ENCODE measurements around the gene UBE2B. TPM values are rescaled to one million over a fixed set of nuclear protein-coding genes. Genes with fewer than 3 reads are reported as not detected.
"Not testable (repeated sequence)": the region's sequence is repeated elsewhere in the genome, so short reads cannot be mapped to it uniquely, and the experiment has no call there.

UBE2B gene
- total RNA-seq, 2 experiments from 2014 or later = 115 to 116 TPM

DNA sequence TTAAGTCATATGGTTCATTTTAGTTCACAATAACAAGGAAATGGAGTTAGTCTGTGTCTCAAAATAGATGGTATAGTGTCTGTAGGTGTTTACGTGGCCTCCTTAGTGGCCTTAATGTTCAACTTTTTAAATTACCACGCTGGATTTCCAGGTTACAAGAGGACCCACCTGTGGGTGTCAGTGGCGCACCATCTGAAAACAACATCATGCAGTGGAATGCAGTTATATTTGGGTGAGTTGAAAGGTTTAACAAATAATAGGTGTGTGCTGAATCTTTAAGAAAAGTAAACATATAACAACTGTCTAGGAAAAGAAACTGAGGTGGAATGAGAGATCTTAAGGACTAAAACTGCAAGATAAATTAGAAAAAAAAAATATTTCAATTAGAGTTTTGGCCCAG is 2.9 kb downstream of the UBE2B start:
- peaks cover 2% of the 10 kb centered on the region for H3K27me3 Mint-ChIP-seq
- DNase-seq = no peak
- H3K4me3 Mint-ChIP-seq = no peak overlapping the region
- H3K36me3 Mint-ChIP-seq (ENCODE audit: low read depth) = peaks cover 54% of the 10 kb centered on the region
- ChIA-PET POLR2A (interaction anchor here (1.3 to 4.3 kb wide), 3 partner anchors 8 to 38 kb away, joined by 3 to 56 read pairs (median 3); partner anchors contain the start of gene CDKN2AIPNL), CTCF (interaction anchor here (1.2 kb wide), 2 partner anchors 37 to 213 kb away, joined by 4 read pairs; partner anchors contain the start of gene CDKN2AIPNL)
- H3K27ac Mint-ChIP-seq = no peak overlapping the region
- no peaks in the 10 kb centered on the region for H3K9me3 Mint-ChIP-seq
- H3K4me1 Mint-ChIP-seq = peaks cover 38% of the 10 kb centered on the region

DNA sequence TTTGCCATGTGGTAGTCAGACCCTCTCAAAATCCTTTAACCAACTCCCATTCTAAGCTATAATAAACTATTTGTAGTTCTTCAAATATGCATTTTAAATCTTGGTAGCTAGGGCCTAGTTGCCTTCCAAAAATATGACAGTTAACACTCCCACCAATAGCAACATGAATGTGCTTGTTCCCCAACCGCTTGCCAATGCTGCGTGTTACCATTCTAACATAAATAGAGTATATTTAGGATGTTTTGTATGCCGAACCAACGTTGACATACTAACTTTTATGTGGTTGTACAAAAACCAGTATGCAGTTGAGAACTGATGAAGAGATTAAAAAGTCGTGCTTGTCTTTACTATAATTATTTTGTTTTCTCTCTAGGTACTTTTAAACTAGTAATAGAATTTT is 9.0 kb downstream of the UBE2B start:
- no peak for DNase-seq
- no peak overlapping the region for H3K27ac Mint-ChIP-seq
- POLR2A ChIA-PET = interaction anchor here (1.0 to 3.5 kb wide), 2 partner anchors 8 to 31 kb away, joined by 3 to 24 read pairs; partner anchors contain the start of genes CDKN2AIPNL and UBE2B

DNA sequence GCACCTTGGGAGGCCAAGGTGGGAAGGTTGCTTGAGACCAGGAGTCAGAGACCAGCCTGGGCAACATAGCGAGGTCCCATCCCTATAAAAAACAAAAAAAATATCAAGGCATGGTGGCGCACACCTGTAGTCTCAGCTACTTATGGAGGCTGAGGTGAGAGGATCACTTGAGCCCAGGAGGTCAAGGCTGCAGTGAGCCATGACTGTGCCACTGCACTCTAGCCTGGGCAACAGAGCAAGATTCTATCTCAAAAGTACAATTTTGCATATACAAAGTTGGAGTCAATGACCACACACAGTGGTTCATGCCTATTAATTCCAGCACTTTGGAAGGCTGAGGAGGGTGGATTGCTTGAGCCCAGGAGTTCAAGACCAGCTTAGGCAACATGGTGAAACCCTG is 10.8 kb downstream of the UBE2B start:
- not testable (repeated sequence) for H3K27me3 Mint-ChIP-seq, H3K4me3 Mint-ChIP-seq, H3K9me3 Mint-ChIP-seq, H3K27ac Mint-ChIP-seq, DNase-seq
- Mint-ChIP-seq H3K4me1 (peaks cover 18% of the 10 kb centered on the region), H3K36me3 (ENCODE audit: low read depth) (peaks cover 56% of the 10 kb centered on the region)
- CTCF ChIA-PET = interaction anchor here (0.6 to 2.8 kb wide), 4 partner anchors 10 to 205 kb away, joined by 4 to 11 read pairs (median 7); partner anchors contain the start of gene UBE2B
- POLR2A ChIA-PET = interaction anchor here (1.1 to 3.5 kb wide), 4 partner anchors 10 to 30 kb away, joined by 3 to 24 read pairs (median 4); partner anchors contain the start of genes CDKN2AIPNL and UBE2B

More for the DNA sequence above, 9.0 kb downstream of the UBE2B start:
- CTCF ChIA-PET = interaction anchor here (0.7 to 1.2 kb wide), 4 partner anchors 9 to 196 kb away, joined by 3 to 4 read pairs (median 4); partner anchors contain the start of genes CDKN2AIPNL and UBE2B
- Mint-ChIP-seq H3K4me1 (peaks cover 20% of the 10 kb centered on the region), H3K4me3 (no peak overlapping the region), H3K36me3 (ENCODE audit: low read depth) (peaks cover 60% of the 10 kb centered on the region), H3K27me3 (no peaks in the 10 kb centered on the region), H3K9me3 (no peaks in the 10 kb centered on the region)

DNA sequence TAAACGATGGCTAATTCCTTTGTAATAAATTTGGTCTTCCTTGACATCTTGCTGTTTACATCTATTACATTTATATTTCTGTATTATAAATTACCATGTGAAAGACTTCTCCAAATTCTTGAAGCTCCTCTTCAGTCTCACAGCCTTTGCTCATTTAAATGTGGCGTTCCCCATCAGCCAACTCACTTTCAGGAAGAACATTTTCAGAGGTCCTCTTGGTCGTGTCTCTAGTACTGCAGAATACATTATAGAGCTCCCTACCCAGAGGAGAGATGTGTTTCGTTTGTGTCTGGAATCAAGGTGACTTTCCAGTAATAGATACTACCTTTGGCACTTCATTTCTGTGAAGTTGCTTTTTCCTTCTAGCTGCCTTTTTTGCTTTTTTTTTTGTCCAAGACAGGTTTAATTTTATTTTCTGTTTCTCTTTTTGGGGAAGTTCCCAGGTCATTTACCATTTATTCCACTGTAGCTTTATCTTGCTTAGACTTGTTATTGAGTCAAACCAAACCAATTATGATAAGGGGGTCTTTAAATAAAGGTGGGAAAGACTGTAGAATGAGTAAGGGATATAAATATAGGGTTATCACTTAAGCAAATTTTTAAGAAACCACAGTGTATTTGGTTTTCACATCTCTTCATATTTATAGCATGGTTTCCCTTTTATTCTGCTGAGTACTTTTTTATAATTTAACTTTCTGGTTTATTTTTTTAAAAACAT is 12.8 kb downstream of the UBE2B start:
- ChIA-PET CTCF (interaction anchor here (1.1 to 2.8 kb wide), 2 partner anchors 12 to 203 kb away, joined by 5 to 7 read pairs; partner anchors contain the start of gene UBE2B), POLR2A (interaction anchor here (1.2 to 1.4 kb wide), 5 partner anchors 12 to 212 kb away, joined by 3 to 5 read pairs (median 3); no protein-coding TSS in a partner anchor)
- no peak for DNase-seq
- Mint-ChIP-seq H3K27me3 (no peaks in the 10 kb centered on the region), H3K9me3 (no peaks in the 10 kb centered on the region), H3K36me3 (ENCODE audit: low read depth) (peaks cover 53% of the 10 kb centered on the region), H3K4me3 (no peak overlapping the region), H3K27ac (peak overlapping the region; percentile 16), H3K4me1 (peaks cover 12% of the 10 kb centered on the region)

DNA sequence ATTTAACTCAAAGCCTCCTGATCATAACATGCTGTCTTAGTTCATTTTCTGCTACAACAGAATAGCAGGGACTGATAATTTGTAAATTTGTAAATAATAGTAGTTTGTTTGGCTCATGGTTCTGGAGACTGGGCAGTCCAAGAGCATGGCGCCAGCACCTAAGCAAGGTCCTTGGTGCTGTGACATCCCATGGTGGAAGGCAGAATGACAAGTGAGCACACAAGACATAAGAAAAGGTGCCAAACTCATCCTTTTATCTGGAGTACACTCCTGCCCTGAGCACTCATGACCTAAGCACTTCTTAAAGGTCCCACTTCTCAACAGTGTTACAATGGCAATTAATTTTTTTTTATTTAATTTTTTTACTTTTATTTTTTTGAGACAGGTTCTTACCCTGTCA is 16.1 kb downstream of the UBE2B start:
- POLR2A ChIA-PET = interaction anchor here (1.4 kb wide), 1 partner anchor 13 kb away, joined by 3 read pairs; no protein-coding TSS in a partner anchor
- Mint-ChIP-seq H3K4me3 (no peak overlapping the region), H3K4me1 (peaks cover 7% of the 10 kb centered on the region), H3K9me3 (no peaks in the 10 kb centered on the region), H3K27me3 (no peaks in the 10 kb centered on the region), H3K36me3 (ENCODE audit: low read depth) (peaks cover 56% of the 10 kb centered on the region), H3K27ac (no peak overlapping the region)
- DNase-seq = no peak
- CTCF ChIA-PET = no interaction called here

DNA sequence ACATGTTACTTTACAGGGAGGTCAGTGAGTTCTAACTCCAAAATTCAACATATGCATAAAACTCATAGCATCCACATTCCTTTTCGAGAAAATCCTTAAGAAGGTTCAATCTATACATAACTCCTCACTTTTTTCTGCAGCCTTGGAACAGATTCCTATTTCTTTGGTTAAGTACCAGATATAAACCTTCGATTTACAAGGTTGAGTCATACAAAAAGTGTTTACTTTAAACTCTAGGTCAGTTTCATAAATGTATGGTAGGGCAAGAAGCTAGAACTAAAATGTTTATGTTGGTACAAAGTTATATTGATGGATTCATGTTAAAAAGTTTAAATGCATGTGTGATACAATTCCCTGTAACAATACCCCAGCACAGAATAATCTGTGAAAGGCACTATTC is 20.9 kb downstream of the UBE2B start:
- DNase-seq = no peak
- H3K4me3 Mint-ChIP-seq = no peak overlapping the region
- H3K27ac Mint-ChIP-seq = no peak overlapping the region
- no peaks in the 10 kb centered on the region for H3K9me3 Mint-ChIP-seq
- CTCF ChIA-PET = interaction anchor here (0.6 to 2.4 kb wide), 3 partner anchors 12 to 195 kb away, joined by 3 to 10 read pairs (median 4); no protein-coding TSS in a partner anchor
- H3K36me3 Mint-ChIP-seq (ENCODE audit: low read depth) = peaks cover 49% of the 10 kb centered on the region
- H3K27me3 Mint-ChIP-seq = no peaks in the 10 kb centered on the region
- POLR2A ChIA-PET = no interaction called here
- H3K4me1 Mint-ChIP-seq = no peaks in the 10 kb centered on the region

DNA sequence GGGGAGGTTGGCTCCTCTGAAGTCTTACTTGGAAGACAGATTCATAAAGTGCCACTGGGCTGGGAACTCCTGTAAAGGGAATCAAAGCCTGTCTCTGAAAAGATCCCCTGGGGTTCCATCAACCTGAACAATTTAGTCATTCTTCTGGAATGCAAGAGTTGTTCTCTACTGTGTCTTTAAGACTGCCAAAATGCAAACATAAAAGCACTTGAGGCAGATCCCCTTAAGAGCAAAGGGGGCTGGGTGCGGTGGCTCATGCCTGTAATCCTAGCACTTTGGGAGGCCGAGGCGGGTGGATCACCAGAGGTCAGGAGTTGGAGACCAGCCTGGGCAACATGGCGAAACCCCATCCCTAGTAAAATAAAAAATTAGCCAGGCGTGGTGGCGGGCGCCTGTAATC is 23.6 kb downstream of the UBE2B start:
- H3K4me1 Mint-ChIP-seq = no peaks in the 10 kb centered on the region
- CTCF ChIA-PET = no interaction called here
- no peaks in the 10 kb centered on the region for H3K9me3 Mint-ChIP-seq
- no peak for DNase-seq
- no peak overlapping the region for H3K27ac Mint-ChIP-seq
- POLR2A ChIA-PET = interaction anchor here (0.7 to 1.2 kb wide), 2 partner anchors 129 to 160 kb away, joined by 3 read pairs; no protein-coding TSS in a partner anchor
- no peaks in the 10 kb centered on the region for H3K27me3 Mint-ChIP-seq
- no peak overlapping the region for H3K4me3 Mint-ChIP-seq
- H3K36me3 Mint-ChIP-seq (ENCODE audit: low read depth) = peaks cover 53% of the 10 kb centered on the region

DNA sequence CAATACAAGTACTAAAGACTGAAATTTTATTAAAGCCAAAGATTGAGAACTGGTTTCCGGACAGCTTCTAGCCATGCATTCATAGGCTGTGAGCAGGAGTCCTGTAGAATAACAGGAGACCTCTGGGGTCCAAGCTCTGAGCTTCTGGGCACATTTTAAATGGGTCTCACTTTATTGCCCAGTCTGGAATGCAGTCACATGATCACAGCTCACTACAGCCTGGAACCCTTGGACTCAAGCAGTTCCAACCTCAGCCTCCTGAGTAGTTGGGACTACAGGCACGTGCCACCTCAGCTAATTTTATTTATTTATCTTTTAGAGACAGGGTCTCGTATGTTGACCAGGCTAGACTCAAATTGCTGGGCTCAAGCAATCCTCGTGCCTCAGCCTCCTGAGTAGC is 24.9 kb downstream of the UBE2B start:
- no peak overlapping the region for H3K4me3 Mint-ChIP-seq
- POLR2A ChIA-PET = interaction anchor here (1.1 to 3.4 kb wide), 5 partner anchors 15 to 220 kb away, joined by 3 to 12 read pairs (median 4); partner anchors contain the start of gene CDKN2AIPNL
- no peaks in the 10 kb centered on the region for H3K9me3 Mint-ChIP-seq
- H3K27ac Mint-ChIP-seq = no peak overlapping the region
- CTCF ChIA-PET = interaction anchor here (0.6 to 2.0 kb wide), 4 partner anchors 15 to 425 kb away, joined by 3 to 8 read pairs (median 4); partner anchors contain the start of gene CDKN2AIPNL
- peaks cover 45% of the 10 kb centered on the region for H3K36me3 Mint-ChIP-seq (ENCODE audit: low read depth)
- H3K27me3 Mint-ChIP-seq = no peaks in the 10 kb centered on the region
- H3K4me1 Mint-ChIP-seq = no peaks in the 10 kb centered on the region
- DNase-seq = no peak

DNA sequence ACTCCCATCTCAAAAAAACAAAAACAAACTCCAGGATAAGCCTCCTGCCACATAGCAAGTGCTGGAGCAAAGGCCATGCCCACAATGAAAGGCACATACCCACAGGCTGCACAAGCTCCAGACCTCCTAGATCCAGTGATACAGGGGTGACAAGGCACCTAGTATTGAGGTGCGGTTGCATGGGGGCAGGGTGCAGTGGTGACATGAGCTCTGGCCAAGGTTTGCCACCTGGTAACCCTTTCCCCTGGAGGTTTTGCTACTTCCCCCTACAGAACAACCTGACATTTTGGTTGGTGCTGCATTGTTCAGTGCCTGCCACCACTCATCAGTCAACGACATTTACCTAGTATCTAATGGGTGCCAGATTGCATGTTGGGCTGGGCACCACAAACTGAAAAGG is 25.8 kb downstream of the UBE2B start:
- Mint-ChIP-seq H3K36me3 (ENCODE audit: low read depth) (peaks cover 43% of the 10 kb centered on the region), H3K4me3 (no peak overlapping the region), H3K9me3 (no peaks in the 10 kb centered on the region), H3K27me3 (no peaks in the 10 kb centered on the region), H3K4me1 (no peaks in the 10 kb centered on the region), H3K27ac (no peak overlapping the region)
- ChIA-PET CTCF (interaction anchor here (1.7 to 2.0 kb wide), 2 partner anchors 14 to 181 kb away, joined by 3 to 8 read pairs; partner anchors contain the start of gene CDKN2AIPNL), POLR2A (interaction anchor here (0.7 to 3.4 kb wide), 5 partner anchors 11 to 221 kb away, joined by 3 to 12 read pairs (median 4); partner anchors contain the start of gene CDKN2AIPNL)
- DNase-seq = no peak

DNA sequence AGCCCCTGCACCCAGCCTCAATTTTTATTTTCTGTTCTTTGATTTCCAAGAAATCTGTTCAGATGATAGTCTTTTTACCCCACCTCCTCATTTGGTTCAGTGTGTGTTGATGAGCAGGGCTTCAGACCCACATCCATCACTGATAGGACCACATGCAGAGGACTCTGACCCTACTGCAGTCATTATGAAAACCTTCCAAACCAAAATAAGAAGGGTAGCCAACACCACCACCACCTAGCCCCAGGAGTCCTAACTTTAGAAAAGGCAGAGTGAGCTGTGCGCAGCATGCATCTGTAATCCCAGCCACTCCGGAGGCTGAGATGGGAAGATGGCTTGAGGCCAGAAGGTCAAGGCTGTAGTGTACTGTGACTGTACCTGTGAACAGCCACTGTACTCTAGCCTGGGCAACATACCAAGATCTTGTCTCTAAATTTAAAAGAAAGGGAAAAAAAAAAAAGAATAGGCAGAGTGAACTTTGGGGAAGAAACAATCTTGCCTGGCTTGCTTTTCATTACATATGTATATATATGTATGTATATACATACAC is 27.3 kb downstream of the UBE2B start:
- no peaks in the 10 kb centered on the region for H3K27me3 Mint-ChIP-seq
- no peaks in the 10 kb centered on the region for H3K9me3 Mint-ChIP-seq
- DNase-seq = no peak
- H3K27ac Mint-ChIP-seq = no peak overlapping the region
- peaks cover 40% of the 10 kb centered on the region for H3K36me3 Mint-ChIP-seq (ENCODE audit: low read depth)
- no peak overlapping the region for H3K4me3 Mint-ChIP-seq
- peaks cover under 1% of the 10 kb centered on the region for H3K4me1 Mint-ChIP-seq
- ChIA-PET CTCF (no interaction called here), POLR2A (interaction anchor here (3.4 kb wide), 1 partner anchor 12 kb away, joined by 12 read pairs; the partner anchor contains the start of gene CDKN2AIPNL)

DNA sequence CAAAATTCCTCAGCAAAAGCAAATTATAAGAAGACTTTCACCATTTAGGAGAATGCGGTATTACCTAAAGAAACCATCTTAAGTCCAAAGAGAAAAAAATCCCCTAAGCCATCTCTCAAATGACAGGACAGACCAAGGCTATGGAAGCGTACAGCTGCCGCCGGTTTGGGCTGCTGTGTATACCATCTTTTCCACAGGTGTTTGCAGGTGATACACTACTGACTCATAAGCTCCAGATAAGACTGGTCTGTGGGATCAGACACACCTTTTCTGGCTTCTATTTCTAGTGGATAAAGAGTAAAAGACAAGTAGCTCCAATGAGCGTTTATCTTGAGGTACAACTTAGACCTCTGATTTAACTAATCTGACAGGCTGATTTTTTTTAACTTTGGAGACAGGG is 32.6 kb downstream of the UBE2B start:
- Mint-ChIP-seq H3K27ac (no peak overlapping the region), H3K27me3 (no peaks in the 10 kb centered on the region)
- POLR2A ChIA-PET = no interaction called here

DNA sequence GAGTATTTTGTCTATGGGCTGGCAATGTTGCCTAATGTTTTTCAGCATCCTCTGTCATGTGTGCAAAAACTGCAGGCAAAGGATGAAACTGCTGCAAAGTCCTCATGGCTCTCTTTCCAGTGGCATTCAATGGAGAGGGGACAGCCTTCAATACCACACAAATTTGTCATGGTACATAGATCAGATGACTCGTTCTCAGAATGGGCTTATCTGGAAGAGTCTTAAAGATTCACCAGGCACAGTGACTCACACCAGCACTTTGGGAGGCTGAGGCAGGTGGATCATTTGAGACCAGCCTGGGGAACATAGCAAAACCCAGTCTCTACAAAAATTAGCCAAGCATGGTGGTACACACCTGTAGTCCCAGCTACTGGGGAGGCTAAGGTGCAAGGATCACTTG is 35.0 kb downstream of the UBE2B start:
- Mint-ChIP-seq H3K9me3 (no peaks in the 10 kb centered on the region), H3K27ac (no peak overlapping the region), H3K4me3 (no peak overlapping the region), H3K4me1 (peaks cover 31% of the 10 kb centered on the region), H3K36me3 (ENCODE audit: low read depth) (peaks cover 15% of the 10 kb centered on the region), H3K27me3 (no peaks in the 10 kb centered on the region)
- DNase-seq = no peak
- ChIA-PET POLR2A (no interaction called here), CTCF (interaction anchor here (2.3 kb wide), 1 partner anchor 181 kb away, joined by 6 read pairs; no protein-coding TSS in a partner anchor)

More for the DNA sequence above, 32.6 kb downstream of the UBE2B start:
- DNase-seq = no peak
- CTCF ChIA-PET = interaction anchor here (0.5 to 1.2 kb wide), 2 partner anchors 174 to 324 kb away, joined by 3 read pairs; no protein-coding TSS in a partner anchor
- H3K4me1 Mint-ChIP-seq = peaks cover 7% of the 10 kb centered on the region
- H3K36me3 Mint-ChIP-seq (ENCODE audit: low read depth) = peaks cover 22% of the 10 kb centered on the region
- H3K4me3 Mint-ChIP-seq = no peak overlapping the region
- no peaks in the 10 kb centered on the region for H3K9me3 Mint-ChIP-seq

All from activated CD4-positive, alpha-beta memory T cell treated with anti-CD3 and anti-CD28 coated beads, Interleukin-2, amount 10 ng/mL, durations not matched to agents 7 days and 5 days (primary cell).